ENCODE data around the gene TP53BP2. TPM values are rescaled to one million over a fixed set of nuclear protein-coding genes. Genes with fewer than 3 reads are reported as not detected.
"Not testable (repeated sequence)": the region's sequence is repeated elsewhere in the genome, so short reads cannot be mapped to it uniquely, and the experiment has no call there.

TP53BP2 gene, protein sequence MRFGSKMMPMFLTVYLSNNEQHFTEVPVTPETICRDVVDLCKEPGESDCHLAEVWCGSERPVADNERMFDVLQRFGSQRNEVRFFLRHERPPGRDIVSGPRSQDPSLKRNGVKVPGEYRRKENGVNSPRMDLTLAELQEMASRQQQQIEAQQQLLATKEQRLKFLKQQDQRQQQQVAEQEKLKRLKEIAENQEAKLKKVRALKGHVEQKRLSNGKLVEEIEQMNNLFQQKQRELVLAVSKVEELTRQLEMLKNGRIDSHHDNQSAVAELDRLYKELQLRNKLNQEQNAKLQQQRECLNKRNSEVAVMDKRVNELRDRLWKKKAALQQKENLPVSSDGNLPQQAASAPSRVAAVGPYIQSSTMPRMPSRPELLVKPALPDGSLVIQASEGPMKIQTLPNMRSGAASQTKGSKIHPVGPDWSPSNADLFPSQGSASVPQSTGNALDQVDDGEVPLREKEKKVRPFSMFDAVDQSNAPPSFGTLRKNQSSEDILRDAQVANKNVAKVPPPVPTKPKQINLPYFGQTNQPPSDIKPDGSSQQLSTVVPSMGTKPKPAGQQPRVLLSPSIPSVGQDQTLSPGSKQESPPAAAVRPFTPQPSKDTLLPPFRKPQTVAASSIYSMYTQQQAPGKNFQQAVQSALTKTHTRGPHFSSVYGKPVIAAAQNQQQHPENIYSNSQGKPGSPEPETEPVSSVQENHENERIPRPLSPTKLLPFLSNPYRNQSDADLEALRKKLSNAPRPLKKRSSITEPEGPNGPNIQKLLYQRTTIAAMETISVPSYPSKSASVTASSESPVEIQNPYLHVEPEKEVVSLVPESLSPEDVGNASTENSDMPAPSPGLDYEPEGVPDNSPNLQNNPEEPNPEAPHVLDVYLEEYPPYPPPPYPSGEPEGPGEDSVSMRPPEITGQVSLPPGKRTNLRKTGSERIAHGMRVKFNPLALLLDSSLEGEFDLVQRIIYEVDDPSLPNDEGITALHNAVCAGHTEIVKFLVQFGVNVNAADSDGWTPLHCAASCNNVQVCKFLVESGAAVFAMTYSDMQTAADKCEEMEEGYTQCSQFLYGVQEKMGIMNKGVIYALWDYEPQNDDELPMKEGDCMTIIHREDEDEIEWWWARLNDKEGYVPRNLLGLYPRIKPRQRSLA
- polyA plus RNA-seq: 10 to 100 TPM in 2 of 3 donors, 1 to 10 TPM in 1; 6.4 to 13.9 (median 12.0) TPM

DNA sequence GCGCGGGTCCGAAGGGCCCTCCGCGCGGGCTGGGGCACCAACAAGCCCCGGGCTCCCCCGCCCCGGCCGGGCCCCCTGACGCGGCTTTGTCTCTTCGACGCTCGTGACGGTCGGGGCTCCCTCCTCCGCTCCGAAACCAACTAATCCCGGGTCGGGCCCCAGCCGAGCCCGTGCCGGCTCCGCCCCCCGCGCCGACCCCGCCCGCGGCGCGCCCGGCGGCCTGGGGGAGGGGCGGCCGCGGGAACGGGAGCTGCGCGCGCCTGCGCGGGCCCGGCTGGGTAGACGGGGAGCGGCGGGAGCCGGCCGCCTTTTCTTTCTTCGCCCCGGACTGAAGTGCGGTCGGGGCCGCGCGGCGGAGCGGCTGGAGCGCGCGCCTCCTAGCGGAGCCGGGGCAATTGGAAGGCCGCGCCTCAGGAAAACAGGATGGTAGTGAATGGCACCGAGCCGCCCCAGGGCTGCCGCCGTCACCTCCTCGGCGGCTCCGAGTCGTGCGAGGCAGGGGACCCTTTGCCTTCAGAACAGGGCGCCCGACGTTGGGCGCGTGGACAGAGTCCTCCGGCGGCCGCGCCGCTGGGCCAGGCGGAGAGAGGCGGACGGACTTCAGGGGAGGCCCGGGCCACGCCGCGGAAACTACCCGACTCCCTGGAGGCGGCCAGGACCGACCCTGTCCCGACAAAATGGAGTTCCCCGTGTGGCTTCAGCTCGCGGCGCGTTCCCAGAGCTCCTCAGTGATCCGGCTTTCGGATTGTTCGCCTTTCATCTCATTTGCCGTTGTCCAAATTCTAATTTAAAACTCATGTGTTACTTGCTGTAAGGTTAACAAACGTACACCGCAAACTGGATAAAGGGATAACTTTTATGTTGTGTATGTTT is at the start of gene TP53BP2:
TP53BP2 (minus strand) TSS at position 138 of the 873 bp plus-strand sequence. CDS start 267 bp downstream, outside the sequence.
- 1% methylated on average over 92 to 107 of the region's 107 CpGs for WGBS, 3 donors
- H3K27ac ChIP-seq (ENCODE audit: low read depth, low read length): peak within 1 kb of the TSS; percentile 94

DNA sequence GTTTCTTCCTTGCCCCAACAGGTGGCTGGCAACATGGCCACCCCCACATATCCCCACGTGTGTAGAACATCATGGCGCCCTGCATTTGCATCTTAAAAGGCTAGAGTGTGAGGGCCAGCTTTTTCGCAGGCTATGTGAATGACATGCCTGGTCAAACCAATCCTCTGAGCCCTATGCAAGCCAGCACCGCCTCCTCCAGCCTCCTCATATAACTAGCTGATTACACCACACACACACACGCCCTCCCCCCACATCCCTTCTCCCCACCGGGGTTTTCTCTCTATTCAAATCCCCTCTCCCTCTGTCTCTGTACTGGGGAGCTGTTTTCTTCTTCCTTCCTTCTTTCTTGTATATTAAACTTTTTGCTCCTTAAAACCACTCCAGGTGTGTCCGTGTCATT is 44.7 kb upstream of the TP53BP2 start:
- H3K27ac ChIP-seq (ENCODE audit: low read depth, low read length): not testable (repeated sequence)
- WGBS, 3 donors: 52 to 70% (median 65%) methylated on average over 4 to 6 of the region's 7 CpGs

DNA sequence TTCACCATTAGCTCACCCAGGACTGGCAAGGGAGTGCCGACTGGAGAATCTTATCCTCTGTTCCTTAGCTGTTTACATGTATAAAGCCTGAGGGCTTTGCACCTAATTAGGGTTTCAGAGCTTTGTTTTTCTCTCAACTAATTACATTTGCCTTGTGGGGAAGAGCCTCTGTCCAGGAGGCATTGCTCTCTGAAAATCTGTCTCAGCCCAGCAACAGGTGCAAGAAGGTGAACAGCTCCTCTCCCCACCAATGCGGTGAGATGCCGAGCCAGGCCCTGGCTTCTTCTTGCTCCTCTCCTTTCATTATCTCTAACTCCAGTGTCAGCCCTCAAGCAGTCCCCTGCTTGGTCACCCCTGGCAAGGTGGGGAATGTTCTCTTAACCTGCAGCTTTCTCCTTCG is 43.6 kb upstream of the TP53BP2 start:
- WGBS, 3 donors: 87 to 99% (median 94%) methylated on average over 2 to 4 of the region's 4 CpGs
- not testable (repeated sequence) for H3K27ac ChIP-seq (ENCODE audit: low read depth, low read length)

DNA sequence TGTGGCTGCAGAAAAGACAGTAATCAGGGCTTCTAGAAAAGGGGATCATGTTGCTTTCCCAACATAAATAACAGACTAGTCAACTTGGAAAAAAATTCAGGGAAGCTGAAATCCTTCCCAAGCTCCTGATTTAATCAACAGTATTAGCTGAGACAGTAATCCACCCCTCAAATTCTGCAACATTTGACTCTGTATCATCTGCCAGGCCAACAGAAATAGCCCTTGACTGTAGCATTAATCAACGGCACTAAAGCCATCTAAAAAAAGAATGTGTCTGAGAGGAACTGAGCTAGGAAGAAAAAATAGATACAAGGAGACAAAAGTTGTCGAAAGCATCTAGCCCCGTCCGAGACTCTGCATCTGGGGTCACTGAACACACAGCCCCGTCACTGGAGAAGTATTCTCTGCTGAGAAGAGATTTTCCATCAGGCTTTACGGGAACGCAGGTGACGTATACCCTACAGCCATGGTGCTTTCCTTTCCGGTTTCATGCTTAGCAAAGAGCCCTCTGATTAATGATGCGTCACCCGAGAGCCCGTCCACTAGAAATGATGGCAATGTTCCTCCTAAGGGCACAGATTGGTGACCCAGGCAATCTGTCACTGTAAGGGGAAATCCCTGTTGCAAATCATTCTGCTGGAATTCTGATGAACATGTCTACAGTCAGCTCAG is 42.1 kb upstream of the TP53BP2 start:
- H3K27ac ChIP-seq (ENCODE audit: low read depth, low read length): no peak overlapping the region

DNA sequence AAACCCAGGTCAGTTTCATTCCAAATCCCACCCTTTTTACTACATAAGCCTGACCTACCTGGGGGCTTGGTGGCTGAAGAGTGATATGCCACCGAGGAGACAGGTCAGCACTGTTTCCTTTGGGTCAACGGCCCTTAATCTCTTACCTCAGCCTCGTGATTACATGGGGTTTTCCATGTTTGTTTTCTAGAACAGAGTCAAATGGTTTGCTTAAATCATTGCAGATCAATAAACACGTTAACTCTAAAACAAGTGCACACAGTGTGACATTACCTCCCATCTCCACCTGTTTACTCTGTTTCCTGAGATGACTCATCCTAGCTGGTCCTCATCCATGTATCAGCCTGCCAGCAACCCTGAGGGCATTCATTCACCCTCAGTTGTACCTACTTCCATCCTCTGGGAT is 40.8 kb upstream of the TP53BP2 start:
- no peak overlapping the region for H3K27ac ChIP-seq (ENCODE audit: low read depth, low read length)
- WGBS, 3 donors: 42 to 77% (median 73%) methylated on average over 4 of the region's 4 CpGs

More for the DNA sequence above, 42.1 kb upstream of the TP53BP2 start:
- 48 to 62% (median 57%) methylated on average over 12 of the region's 12 CpGs for WGBS, 3 donors

DNA sequence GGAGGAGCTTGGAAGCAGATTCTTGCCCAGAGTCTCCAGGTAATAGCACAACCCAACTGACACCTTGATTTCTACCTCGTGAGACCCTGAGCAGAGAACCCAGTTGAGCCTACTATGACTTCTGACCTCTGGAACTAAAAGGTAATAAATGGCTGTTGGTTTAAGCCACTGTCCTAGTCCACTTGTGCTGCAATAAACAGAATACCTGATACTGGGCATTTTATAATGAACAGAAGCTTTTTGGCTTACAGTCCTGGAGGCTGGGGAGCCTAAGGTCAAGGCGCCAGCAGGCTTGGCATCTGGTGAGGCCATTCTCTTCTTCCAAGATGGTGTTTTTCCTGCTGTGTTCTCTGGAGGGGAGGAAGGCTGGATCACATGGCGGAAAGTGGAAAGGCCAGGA is 39.9 kb upstream of the TP53BP2 start:
- no peak overlapping the region for H3K27ac ChIP-seq (ENCODE audit: low read depth, low read length)
- WGBS, 3 donors: 96 to 98% (median 98%) methylated on average over 3 of the region's 3 CpGs

DNA sequence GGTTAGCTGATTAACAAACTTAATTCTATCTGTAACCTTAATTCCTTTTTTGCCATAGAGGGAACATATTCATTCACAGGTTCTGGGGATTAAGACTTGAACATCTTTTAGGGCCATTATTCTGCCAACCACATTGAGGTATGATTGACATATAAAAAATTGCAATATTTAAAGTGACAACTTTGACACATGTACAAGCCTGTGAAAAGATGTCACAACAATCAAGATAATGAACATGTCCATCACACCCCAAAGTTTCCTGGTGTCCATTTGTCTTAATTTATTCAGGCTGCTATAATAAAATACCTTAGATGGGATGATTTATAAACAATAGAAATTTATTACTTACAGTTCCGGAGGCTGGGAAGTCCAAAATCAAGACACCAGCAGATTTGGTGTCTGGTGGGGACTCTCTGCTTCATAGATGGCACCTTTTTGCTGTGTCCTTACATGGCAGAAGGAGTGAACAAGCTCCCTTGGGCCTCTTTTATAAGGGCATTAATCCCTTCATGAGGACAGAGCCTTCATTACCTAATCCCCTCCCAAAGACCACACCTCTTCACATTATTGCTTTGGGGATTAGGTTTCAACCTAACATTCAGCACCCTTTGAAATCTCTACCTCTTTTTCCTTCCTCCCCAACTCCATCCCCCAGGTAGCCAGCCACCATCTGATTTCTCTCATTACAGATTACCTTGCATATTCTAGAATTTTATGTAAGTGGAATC is 33.0 kb upstream of the TP53BP2 start:
- 92 to 96% (median 93%) methylated on average over 1 of the region's 1 CpG for WGBS, 3 donors
- no peak overlapping the region for H3K27ac ChIP-seq (ENCODE audit: low read depth, low read length)

DNA sequence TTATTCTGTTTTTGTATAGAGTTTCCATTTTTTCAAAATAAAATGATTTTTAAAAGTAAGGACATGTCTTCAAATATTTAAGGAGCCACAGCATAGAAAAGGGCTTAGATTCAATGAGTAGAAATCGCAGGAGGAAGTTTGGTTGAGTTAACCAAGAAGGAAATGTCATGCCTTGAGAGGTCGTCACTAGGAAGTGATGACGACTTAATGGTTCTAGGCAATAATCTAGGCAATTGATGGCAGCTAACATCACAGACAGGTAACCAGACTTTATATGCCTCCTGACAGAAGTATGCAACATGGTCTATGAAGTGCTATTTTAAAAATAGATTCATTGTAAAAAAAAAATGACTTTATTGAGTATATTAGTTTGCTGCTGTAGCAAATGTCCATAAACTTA is 32.1 kb upstream of the TP53BP2 start:
- WGBS, 3 donors: 54 to 83% (median 54%) methylated on average over 3 of the region's 3 CpGs
- H3K27ac ChIP-seq (ENCODE audit: low read depth, low read length): no peak overlapping the region

DNA sequence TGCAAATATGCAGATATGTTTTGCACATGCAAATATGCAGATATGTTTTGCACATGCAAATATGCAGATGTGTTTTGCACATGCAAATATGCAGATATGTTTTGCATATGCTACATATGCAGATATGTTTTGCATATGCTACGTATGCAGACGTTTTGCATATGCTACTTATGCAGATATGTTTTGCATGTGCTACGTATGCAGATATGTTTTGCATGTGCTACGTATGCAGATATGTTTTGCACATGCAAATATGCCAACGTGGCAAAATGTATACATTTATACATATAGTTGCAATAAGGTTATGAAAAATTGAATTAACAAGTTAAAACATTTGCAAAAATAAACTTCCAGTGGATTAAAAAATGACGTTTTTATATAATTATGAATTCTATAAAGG is 30.8 kb upstream of the TP53BP2 start:
- WGBS, 3 donors: 71 to 78% (median 78%) methylated on average over 6 of the region's 6 CpGs
- H3K27ac ChIP-seq (ENCODE audit: low read depth, low read length): no peak overlapping the region

DNA sequence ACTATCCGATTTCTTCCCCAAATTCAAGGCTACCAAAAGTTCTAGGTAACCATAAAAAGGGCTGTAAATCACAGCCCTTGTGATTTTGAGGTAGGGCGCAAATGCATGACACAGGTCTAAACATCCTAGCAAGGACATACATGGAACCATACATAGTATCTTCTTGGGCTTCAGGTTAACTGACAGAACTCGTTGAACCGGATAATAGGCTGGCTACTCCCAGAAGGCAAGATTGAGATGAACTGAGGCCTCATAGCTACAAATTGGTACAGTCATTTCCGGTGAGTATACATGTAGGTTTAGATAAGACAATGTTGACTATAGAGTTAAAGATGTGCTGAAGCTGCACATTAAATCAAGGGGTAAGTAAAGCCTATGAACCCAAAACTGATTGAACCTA is 27.3 kb upstream of the TP53BP2 start:
- WGBS, 3 donors: 82 to 88% (median 88%) methylated on average over 5 of the region's 5 CpGs
- H3K27ac ChIP-seq (ENCODE audit: low read depth, low read length): no peak overlapping the region

DNA sequence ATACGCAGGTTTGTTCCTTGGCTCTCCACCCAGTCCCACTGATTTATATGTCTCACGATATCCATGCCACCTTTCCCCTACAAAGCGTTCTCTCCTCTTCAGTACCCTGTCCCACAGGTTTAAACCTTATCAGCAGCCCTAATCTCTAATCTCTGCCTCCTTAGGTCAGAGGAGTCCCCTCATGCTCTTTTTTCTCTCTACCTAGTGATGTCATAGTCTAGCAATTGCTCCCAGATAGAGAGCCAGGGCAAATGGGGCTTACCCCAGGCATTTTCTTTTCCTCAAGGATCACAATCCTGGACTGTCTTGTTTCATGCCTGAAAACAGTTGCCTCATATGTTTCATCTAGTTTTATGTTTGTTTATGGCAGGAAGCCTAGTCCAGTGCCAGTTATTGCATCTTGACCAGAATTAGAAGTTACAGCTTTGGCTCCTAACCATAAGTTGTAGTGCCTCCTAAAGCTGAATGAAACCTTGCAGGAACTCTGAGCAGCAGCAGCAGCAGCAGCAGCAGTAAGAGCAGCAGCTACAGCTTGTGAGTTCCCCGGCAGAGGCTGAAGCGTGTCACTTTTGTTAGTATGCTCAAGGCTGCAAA is 26.7 kb upstream of the TP53BP2 start:
- WGBS, 3 donors: 82 to 88% (median 86%) methylated on average over 5 of the region's 5 CpGs
- H3K27ac ChIP-seq (ENCODE audit: low read depth, low read length): no peak overlapping the region

DNA sequence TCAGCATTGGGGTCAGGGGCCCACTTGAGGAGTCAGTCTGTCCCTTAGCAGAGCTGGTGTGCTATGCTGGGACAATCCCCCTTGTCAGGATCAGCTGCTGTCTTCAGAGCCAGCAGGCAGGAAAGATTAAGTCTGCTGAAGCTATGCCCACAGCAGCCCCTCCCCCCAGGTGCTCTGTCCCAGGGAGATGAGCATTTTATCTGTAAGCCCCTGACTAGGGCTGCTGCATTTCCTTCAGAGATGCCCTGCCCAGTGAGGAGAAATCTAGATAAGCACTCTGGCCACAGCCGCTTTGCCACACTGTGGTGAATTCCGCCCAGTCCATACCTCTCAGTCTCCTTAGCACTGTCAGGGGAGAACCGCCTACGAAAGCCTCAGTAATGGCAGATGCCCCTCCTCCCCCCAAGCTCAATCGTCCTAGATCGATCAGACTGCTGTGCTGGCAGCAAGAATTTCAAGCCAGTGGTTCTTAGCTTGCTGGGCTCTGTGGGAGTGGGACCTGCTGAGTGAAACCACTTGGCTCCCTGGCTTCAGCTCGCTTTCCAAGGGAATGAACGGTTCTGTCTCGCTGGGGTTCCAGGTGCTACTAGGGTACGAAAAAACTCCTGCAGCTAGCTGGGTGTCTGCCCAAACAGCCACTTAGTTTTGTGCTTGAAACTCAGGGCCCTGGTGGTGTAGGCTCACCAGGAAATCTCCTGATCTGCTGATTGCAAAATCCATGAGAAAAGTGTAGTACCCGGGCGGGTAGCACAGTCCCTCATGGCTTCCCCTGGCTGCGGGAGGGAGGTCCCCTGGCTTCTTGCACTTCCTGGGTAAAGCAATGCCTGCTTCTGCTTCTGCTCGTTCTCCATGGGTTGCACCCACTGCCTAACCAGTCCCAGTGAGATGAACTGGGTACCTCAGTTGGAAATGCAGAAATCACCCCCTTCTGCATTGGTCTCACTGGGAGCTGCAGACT is 25.1 kb upstream of the TP53BP2 start:
- H3K27ac ChIP-seq (ENCODE audit: low read depth, low read length): no peak overlapping the region
- 39 to 56% (median 53%) methylated on average over 14 of the region's 14 CpGs for WGBS, 3 donors

DNA sequence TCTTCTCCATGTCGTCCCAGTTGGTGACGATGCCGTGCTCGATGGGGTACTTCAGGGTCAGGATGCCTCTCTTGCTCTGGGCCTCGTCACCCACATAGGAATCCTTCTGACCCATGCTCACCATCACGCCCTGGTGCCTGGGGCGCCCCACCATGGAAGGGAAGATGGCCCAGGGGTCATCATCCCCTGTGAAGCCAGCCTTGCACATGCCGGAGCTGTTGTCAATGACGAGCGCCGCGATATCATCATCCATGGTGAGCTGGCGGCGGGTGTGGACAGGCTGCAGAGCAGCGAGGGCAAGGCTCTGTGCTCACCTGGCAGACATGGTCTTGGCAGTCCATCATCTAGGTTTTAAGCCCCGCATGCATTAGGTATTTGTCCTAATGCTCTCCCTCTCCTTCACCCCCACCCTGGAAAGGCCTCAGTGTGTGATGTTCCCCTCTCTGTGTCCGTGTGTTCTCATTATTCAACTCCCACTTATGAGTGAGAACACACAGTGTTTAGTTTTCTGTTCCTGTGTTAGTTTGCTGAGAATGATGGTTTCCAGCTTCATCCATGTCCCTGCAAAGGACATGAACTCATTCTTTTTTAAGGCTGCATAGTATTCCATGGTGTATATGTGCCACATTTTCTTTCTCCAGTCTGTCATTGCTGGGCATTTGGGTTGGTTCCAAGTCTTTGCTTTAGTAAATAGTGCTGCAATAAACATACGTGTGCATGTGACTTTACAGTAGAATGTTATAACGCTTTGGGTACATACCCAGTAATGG is 19.0 kb upstream of the TP53BP2 start:
- WGBS, 3 donors: 93 to 97% (median 96%) methylated on average over 19 of the region's 19 CpGs
- H3K27ac ChIP-seq (ENCODE audit: low read depth, low read length): not testable (repeated sequence)

DNA sequence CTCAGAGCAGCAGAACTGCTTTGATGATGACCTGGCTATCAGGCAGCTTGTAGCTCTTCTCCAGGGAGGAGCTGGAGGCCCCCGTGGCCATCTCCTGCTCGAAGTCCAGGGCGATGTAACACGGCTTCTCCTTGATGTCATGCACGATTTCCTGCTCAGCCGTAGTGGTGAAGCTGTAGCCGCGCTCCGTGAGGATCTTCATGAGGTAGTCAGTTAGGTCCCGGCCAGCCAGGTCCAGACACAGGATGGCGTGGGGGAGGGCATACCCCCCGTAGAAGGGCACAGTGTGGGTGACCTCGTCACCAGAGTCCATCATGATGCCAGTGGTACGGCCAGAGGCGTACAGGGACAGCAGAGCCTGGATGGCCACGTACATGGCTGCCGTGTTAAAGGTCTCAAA is 18.3 kb upstream of the TP53BP2 start:
- WGBS, 3 donors: 94 to 96% (median 96%) methylated on average over 17 of the region's 17 CpGs
- no peak overlapping the region for H3K27ac ChIP-seq (ENCODE audit: low read depth, low read length)

DNA sequence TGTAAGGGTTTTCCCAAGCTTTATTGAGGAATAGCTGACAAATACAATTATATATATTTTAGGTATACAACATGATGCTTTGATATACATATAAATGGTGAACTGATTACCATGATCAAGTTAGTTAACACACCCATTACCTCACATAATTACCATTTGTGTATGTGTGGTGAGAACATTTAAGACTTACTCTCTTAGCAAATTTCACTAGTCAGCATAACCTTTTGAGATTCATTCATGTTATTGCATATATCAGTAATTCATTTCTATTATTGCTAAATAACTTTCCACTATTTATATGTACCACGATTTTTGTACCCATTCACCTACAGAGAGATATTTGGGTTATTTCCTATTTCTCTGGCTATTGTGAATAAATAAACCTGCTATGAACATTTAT is 16.2 kb upstream of the TP53BP2 start:
- 92 to 94% (median 93%) methylated on average over 1 of the region's 1 CpG for WGBS, 3 donors
- no peak overlapping the region for H3K27ac ChIP-seq (ENCODE audit: low read depth, low read length)
